Testis (tissue), 2 donors: ENCODE data around the gene PNMA6F.

Experiments used
- CTCF ChIP-seq, 3 experiments: fragments of 450-650 bp in 2 of 3; fragments of 200-600 bp in 1 of 3; sonication (generic) in 1 of 3; IDR thresholded peaks; one replicate each; pipeline ENCODE4 v1.5.1; 2016 to 2019; ENCODE audit warnings: antibody characterized with exemption in 3 of 3, mild to moderate bottlenecking in 2 of 3, moderate library complexity in 1 of 3
- POLR2A ChIP-seq: fragments of 450-650 bp; IDR thresholded peaks from one replicate; pipeline ENCODE4 v1.6.1; 2017; ENCODE audit warnings: antibody characterized with exemption, mild to moderate bottlenecking, moderate library complexity

DNA sequence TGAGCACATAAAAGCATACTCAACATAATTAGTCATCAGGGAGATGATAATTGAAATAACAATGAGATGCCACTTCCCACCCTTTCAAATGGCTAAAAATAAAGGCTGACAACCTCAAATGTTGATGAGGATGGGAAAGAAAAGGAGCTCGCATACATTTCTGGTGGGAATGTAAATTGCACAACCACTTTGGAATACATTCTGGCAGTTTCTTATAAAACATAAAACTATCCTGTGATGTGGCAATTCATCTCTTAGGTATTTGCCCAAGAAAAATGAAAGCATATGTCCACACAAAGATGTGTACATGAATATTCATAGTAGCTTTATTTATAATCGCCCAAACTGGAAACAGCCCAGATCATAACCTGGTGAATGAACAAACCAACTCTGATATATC lies 11.7 kb upstream of the PNMA6F start:
- TF ChIP-seq CTCF (IDR thresholded peaks at IDR 0.05) (no peak), POLR2A (no peak)
